Stimulated activated naive CD8-positive, alpha-beta T cell treated with anti-CD3 and anti-CD28 coated beads, Interleukin-15, Interleukin-2, amounts not matched to agents 100 U/mL and 50 U/mL, for 24 hours (primary cell): ENCODE data around the gene TMEM238L.
"Not testable (repeated sequence)": the region's sequence is repeated elsewhere in the genome, so short reads cannot be mapped to it uniquely, and the experiment has no call there.

Experiments
- ATAC-seq: fragments of 150-1000 bp; cut with Tn5 transposase; one replicate; pipeline ENCODE4 v1.10.0; 2021
- DNase-seq: peaks from one replicate; pipeline ENCODE4 v3.0.0; 2021

The TMEM238L gene, protein sequence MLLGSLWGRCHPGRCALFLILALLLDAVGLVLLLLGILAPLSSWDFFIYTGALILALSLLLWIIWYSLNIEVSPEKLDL

DNA sequence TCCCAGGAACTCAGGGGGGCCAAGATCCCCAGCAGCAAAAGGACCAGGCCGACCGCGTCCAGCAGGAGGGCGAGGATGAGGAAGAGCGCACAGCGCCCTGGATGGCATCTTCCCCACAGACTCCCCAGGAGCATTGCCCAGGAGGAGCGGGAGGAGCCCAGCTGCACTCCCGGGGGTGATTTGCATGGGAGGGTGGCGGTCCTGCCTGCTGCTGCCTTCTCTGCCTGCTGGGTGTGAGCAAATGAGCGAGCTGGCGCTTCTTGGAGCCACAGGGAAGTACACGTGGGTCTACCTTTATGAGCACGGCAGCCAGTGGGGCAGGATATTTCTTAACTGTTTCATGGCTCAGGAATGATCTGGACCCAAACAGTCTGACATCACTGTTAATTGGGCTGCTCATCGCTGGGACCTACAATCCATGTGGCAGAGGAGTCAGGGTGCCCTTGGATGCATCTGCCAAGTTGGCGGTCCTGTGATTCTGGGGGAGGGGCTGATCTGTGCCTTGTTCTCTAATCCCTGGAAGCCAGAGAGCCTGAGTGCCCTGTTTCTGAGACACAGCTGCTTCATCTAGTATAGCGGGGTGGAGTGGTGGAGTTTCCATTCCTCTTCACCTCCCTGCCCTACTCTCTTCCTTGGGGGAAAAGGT lies at the start of gene TMEM238L:
Gene TMEM238L, minus strand, starts transcription at position 270 of the 646 bp plus-strand sequence. Its CDS starts 136 bp downstream, at position 134.
- no peak for DNase-seq

DNA sequence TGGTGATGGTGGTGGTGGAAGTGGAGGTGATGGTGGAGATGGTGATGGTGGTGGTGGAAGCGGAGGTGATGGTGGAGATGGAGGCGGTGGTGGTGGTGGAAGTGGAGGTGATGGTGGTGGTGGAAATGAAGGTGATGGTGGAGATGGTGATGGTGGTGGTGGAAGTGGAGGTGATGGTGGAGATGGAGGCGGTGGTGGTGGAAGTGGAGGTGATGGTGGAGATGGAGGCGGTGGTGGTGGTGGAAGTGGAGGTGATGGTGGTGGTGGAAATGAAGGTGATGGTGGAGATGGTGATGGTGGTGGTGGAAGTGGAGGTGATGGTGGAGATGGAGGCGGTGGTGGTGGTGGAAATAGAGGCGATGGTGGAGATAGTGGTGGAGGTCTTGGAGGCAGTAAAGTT lies 42.7 kb upstream of the TMEM238L start:
- not testable (repeated sequence) for ATAC-seq

More for the DNA sequence above, at the start of gene TMEM238L:
- ATAC-seq, result no peak

DNA sequence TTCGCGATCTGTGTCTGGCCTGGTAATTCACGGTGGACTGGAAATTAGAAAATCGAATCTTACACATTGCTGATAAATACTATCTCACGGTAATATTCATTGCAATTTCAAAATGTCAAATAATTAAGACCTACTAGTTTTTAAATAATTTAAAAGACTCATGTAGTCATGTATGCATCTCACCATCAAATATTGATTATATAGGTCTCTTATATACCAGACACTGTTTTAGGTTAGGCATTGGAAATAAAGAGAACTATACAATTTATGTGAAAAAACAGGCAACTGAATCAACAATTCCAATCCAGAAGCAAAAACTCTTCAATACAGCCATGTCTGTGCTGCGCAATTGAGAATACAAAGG lies 41.5 kb upstream of the TMEM238L start:
- ATAC-seq, result no peak
- DNase-seq, result no peak

More for the DNA sequence above, 42.7 kb upstream of the TMEM238L start:
- not testable (repeated sequence) for DNase-seq

DNA sequence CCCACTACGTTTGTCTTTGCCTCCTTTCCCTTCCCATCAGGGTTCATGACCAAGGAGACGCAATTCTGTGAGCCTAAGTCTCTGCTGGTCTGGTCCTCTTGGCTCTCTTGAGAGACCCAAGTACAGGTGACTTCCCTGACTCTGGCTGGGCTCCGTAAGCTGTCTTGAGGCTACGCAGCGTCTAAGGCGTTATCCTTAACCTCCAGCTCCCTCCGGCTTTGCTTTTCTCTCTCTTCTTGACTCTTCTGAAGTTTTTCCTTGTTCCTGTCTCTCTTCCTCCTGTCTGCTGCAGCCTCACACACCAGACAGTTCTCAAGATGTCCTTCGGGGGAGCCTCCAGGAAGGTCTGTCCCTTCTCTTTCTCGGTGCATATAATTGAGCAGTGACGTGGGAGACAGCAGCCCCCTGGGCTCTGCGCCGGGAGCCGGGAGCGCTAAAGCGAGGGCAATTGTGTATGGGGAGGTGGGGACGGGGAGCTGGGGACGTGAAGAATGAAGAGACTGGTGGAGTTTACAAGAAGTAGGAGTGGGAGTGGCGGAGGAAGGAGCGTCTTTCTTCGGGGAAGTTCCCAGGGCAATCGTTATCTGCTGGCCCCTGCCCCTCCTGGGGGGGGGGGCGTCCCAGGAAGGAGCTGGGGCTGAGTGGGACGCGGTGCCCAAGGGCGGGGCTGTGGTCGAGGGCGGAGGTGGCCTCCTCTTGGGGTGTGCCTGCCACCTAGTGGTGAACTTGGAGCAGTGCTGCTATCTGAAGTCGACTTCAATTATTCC lies 40.9 kb upstream of the TMEM238L start:
- ATAC-seq (peak; percentile 85), DNase-seq (peak; percentile 77)

DNA sequence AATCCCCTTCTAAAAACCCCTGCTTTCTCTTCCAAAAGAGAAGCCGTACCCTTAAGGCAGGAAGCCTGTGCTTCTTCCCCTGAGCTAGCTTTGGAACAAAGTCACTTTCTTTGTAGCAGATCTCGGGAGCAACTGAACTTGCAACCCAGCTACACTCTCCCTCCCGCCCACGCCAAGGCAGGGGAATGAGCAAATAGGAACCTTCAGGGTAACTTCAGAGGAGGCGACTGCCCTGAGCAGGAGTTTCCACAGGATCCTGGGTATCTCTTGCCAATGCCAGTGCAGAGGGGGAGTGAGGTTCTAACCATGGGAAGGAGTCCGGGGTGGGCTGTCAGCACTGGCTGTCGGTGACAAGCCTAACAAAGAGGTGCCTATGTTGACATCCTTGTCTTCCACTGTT lies 39.9 kb upstream of the TMEM238L start:
- DNase-seq (peak; percentile 6), ATAC-seq (no peak)

DNA sequence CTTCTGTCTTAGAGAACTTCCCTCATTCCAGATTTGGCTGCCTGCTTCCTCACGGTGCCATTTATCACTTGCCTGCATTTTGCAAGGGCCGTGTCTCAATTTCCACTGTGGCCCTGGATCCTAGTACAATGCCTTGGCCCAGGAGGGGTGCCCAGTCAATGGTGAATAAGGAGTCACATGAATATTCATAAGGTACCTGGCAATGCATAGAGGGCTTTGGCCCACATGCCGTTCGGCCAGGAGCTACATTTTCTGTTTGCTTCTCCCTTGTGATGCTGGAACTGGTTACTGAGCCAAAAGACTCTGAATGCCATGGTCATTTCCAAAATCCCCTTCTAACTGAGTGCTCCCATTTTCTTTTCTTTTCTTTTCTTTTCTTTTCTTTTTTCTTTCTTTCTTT lies 38.8 kb upstream of the TMEM238L start:
- DNase-seq (no peak), ATAC-seq (no peak)

DNA sequence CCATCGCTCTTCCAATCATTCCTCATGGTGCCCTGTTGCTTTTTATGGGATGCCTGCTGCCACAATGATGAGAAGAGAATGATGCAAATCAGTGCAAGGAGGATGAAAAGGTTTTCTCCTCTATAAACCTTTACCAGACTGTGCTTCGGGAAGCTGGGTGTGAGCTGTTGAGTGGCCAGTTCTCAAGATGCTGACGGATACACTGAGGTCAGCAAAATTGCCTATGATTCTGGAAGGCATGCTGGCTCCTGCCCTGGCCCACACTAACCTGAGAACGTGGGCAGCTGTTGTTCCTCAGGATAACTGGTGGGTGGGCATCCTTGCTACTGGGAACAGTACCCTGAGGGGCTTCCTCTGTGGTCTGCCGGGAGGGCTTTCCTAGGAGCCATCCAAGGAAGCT lies 34.8 kb upstream of the TMEM238L start:
- DNase-seq, result no peak
- no peak for ATAC-seq

DNA sequence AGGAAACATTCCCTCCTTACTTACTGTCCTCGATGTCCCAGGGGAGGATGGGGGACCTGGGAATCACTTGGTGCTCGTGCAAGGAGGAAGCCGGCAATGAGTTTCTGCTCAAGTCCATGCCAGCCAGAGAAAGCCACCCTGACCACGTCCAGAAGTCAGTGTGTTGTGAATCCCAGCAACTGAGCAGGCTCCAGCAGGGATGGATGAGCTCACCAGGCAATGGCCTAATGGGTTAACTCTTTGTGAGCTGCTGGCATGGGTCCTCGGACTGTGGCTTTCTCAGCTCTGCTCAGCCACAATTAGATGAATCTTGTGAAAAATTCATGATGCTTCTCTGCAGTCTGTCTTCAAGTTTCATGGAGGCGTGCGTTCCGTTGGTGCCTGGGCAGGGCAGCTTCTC lies 34.0 kb upstream of the TMEM238L start, which contains the start of gene PIRT:
Gene PIRT, minus strand, starts transcription at position 167 of the 400 bp plus-strand sequence. CDS start 12,442 bp downstream, outside the sequence.
- no peak for DNase-seq
- no peak for ATAC-seq

DNA sequence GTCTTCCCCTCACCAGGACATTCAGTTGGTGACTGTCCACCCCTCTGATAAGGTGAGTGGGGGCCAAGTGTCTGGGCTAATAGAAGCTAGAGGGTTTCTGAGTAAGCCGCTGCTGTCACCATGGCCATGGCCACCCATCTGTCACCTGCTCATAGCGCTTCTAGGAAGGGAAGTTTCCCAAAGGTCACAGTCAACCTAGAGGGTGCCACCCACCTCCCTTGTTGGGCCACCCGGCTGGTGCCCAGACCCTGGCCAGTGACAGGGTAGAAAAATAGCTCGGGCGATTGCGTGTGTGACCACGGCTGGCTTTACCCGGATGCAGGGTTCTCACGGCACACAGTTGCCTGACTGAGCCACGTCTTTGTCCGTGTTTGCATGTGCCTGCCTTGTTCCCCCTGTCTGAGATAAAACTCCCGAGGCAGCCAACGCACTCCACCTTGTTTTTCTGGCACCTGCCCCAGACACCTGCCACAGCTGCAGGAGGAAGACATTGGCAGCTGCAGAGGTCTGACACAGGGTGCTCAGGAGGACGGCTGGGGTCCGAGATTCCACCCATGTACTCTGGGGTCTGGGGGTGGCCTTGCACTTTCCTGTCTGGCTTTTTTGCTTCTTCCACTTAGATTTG lies 33.2 kb upstream of the TMEM238L start:
- ATAC-seq, result no peak
- no peak for DNase-seq

DNA sequence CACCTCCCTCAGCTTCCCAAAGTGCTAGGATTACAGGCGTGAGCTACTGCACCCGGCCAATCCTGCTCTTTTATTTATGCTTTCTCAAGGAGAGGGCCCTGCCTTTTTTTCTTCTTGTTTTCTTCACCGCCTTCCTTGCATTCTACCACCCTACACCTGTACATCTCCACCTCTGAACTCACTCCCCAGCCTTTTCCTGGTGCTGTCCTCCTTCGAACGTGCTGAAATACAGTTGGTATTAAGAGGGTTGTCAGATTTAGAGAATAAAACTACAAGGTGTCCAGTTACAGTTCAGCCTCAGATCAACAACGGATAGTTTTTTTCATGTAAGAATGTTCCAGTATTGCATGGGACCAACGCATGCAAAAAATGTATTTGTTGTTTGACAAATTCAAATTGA lies 32.2 kb upstream of the TMEM238L start:
- ATAC-seq, result no peak

DNA sequence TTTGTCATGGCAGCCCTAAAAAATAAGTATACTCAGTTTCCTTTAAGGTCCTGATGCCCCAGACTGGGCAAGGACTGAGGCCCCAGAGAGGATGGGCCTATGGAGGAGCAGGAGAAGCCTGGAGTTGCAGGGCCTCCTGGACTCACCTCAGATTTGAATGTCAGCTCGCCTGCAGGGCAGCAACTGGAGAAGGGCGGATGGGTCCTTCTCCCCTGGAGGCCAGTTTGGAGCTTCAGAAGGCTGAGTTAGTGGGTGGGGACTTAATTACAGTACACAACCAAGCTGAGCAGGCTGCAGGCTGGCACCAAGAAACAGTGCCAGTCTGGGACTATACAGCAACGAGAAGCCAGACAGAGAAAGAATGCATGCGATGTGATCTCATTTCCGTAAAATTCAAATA lies 27.8 kb upstream of the TMEM238L start:
- no peak for DNase-seq
- no peak for ATAC-seq

More for the DNA sequence above, 32.2 kb upstream of the TMEM238L start:
- no peak for DNase-seq

DNA sequence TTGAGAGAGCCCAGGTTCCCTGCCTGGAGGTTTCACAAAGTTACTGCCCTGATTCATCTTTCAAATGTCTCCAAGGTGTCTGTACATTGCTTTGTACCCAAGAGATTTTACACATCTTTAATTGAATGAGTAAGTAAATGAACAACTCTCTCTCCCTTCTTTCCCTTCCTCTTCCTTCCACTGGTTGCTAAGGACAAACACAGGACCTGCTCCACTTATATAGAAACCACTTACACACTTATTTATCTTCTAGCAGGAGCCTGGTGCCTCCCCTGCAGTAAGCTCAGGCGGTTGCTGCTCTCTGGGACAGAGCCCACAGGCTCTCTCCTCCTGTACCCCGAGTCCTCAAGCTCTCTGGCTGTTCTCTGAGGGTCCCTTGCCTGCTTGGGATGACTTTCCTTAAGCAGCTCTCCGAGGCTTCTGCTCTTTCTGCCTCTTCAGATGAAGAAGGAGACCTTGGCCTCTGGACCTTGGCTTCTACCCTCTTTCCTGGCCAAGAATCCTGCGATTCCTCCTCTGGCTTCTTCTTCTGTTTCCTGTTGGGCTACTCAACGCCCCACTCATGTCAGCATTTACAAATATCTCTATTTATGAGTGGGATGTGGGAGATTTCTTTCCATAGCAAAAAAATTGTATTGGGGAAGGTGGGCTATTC lies 24.1 kb upstream of the TMEM238L start:
- no peak for DNase-seq
- ATAC-seq, result no peak

DNA sequence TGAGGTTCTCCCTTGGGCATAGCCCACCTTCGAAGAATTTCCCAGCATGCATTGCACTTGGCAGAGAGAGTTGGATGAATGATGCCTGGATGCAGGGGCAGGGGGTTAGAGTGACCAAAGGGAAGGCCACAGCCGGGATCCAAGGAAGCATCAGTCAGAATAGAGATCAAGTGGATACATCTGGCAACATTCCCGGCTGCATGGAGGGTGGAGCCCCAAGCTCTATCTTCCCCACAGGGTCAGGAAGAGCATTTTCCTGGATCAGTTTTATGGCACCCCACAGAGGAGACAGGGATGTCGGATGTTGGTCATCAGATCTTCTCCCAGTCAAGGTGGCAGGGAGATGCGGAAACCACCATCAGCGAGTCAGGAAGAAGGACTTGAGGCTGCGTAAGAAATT lies 21.0 kb upstream of the TMEM238L start:
- DNase-seq (no peak), ATAC-seq (no peak)

DNA sequence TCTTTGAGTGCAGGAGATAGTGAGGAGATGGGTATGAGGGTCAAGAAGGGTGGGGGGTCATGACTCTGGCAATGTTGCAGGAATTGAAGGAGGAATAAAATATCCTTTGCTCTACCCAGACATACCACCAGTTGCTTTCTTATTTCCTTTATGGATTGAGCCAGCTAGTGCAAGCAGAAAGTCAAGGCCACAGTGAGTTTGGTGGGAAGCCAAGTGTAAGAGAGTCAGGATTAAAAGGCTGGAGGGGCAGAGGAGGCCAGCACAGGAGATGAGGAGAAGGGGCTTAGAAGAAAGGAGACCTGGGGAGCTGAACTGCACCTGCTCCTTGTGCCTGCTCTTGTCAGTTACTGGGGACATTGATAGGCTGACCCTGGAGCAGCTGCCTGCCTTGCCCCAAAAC lies 17.9 kb upstream of the TMEM238L start:
- ATAC-seq, result no peak

DNA sequence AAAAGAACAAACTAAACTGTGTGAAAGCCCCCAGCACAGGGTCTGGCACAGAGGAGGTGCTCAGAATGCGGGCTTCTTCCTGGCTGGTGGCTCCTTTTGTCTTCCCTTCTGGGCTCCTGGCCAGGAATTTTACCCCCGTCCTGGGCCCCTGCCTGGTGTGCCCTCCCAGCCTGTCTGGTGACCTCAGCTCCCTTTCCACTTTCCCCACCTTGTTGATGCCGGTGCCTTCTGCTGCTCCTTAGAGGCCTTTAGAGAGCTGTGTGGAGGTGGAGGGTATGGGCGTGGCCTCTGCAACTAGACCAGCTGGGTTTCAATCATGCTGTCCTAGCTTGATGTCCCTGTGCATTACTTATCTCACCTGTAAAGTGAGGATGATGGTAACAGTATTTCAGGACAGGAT lies 17.2 kb upstream of the TMEM238L start:
- no peak for ATAC-seq
- DNase-seq, result no peak

More for the DNA sequence above, 17.9 kb upstream of the TMEM238L start:
- no peak for DNase-seq

DNA sequence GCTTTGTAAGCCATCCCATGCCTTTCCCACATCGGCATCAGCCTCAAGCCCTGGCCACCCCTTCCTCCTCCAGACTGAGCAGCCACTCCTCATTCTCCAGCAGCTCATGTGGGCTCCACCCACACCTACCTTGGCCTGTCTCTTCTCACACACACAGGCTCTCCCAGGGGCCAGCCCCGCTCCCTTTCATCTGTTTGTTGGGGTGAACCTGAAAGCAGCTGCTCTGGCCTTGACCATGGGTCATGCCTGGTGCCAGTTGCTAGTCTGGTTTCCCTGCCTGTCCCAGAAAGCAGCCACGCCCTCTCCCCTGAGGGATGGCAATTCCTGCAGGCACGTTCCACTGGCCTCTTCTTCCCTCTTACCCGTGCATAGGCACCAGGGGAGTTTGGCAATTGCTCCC lies 11.4 kb upstream of the TMEM238L start:
- no peak for DNase-seq
- no peak for ATAC-seq

DNA sequence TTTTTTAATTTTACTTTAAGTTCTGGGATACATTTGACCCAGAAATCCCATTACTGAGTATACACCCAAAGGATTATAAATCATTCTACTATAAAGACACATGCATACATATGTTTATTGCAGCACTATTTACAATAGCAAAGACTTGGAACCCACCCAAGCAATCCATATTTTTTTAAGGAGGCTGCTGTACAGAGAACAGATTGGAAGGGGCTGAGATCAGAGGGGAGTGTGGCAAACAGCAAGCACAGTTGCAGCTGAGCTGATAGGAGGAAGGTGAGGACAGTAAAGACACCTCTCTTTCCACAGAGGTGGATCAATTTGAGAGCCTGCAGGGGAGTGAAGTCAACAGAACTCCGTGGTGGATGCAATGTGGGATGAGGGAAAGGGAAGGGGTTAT lies 10.2 kb upstream of the TMEM238L start:
- DNase-seq (no peak), ATAC-seq (no peak)

DNA sequence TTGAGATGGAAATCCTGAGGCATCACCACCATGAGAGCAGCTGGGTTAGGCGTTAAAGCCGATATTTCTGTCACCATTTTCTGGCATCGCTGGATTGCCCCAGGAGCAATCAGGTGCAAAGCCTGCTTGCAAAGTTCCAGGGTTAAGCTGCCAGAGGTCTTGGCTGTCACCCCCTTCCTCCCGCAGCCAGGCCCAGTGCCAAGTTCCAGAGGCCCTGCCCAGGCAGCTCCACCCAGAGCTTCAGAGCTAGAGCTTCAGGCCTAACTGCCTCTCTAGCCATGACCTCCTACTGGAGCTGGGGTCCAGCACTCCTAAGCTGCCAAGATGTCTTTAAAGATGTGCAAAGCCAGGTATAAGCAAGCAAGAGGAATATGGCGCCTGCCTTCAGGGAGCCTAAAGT lies 8.8 kb upstream of the TMEM238L start:
- no peak for DNase-seq

DNA sequence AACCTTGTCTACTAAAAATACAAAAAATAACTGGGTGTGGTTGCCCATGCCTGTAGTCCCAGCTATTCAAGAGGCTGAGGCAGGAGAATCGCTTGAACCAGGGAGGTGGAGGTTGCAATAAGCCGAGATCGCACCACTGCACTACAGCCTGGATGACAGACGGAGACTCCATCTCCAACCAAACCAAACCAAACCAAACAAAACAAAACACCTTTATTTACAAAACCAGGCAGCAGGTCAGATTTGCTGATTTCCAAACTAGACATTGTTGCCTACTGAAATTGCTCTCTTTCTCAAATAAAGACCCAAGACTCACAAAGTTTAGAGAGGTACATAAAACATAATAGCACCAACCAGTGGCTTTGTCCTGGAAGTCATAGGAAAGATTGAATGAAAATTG lies 5.7 kb upstream of the TMEM238L start:
- ATAC-seq (no peak), DNase-seq (no peak)

More for the DNA sequence above, 8.8 kb upstream of the TMEM238L start:
- no peak for ATAC-seq

DNA sequence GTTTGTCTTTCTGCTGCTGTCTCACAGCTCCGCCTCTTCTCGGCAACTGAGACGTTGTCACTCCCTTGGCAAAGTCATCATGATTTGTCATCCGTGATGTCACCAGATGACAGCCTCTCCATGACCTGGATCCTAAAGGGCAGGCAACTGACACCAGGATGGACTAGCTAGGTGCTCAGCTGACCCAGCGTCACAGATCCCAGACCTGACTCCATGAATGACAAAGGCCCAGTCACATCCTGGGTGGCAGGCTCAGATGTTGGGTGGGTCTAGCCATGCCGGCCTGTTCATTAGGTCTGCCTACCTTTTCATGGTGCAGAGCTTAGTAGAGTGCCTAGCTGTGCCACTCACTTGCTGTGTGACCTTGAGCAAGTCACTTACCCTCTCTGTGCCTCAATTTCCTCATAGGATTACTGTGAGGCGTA lies 3.8 kb upstream of the TMEM238L start:
- ATAC-seq, result no peak
- DNase-seq, result no peak

DNA sequence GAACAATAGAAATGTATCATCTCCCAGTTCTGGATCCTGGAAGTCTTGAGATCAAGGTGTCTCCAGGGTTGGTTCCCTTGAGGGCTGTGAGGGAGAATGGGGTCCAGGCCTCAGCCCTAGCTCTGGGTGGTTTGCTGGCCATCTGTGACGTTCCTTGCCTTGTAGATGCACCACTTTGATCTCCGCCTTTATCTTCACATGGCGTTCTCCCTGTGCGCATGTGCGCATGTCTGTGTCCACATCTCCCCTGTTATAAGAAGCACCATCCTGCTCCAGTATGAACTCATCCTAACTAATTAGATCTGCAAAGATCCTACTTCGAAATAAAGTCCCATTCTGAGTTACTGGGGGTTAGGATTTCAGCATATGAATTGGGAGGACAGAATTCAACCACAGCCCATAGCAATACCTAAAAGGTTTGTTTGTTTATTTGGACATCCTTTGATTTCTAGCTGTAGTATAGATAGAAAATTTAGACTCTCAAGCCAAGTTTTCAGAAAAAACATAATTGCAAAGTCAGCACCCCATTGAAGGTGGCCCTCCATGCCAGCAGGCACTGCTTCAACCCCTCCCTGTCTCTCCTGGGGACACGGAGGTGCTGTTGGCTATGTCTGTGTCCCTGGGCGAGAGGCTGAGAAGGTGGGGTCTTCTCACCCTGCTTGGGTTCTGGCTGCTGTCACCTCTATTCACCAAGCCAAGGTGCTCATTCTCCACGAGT lies 2.8 kb upstream of the TMEM238L start:
- no peak for ATAC-seq
- no peak for DNase-seq

DNA sequence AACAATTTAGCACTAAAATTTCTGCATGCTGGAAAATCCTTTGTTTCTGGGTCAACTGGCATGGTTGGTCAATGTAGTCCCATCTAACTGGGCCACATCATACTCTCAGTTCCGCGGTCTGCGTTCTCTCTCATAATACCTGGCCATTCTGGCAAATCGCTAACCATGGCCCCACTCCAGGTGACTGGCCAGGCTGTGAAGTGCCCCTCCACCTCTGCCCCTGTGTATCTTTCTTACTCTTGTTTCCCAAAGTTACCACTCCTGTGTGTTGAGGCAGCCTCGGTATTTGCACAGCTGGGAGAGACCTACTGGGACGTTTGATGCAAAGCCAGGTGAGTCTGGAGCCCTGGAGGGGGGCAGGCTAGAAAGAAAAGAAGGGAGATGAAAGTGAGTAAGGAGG lies 2.0 kb upstream of the TMEM238L start:
- ATAC-seq (no peak), DNase-seq (no peak)
